HL-60 (cell line): ENCODE data around the gene NFE2L2.
"Not testable (repeated sequence)": the region's sequence is repeated elsewhere in the genome, so short reads cannot be mapped to it uniquely, and the experiment has no call there.

Experiments used
- DNase-seq, 2 experiments: peaks; one replicate each; pipeline ENCODE4 v3.0.0-alpha.2; 2010 to 2020; ENCODE audit warnings: low read depth in 1 of 2, low spot score in 1 of 2
- H3K27ac ChIP-seq: fragments of 250-450 bp; sonication (Bioruptor Pico); replicated peaks from 2 replicates; pipeline ENCODE4 v1.5.1; 2020; ENCODE audit warnings: mild to moderate bottlenecking, moderate library complexity
- H3K27me3 ChIP-seq: fragments of 250-450 bp; sonication (Bioruptor Pico); 2 replicates; pipeline ENCODE4 v1.5.1; 2021; ENCODE audit warnings: mild to moderate bottlenecking, moderate library complexity; ENCODE audit not compliant: insufficient read depth, poor library complexity, severe bottlenecking
- H3K4me3 ChIP-seq: replicated peaks from 2 replicates; pipeline ENCODE4 v1.5.1; 2011; ENCODE audit warnings: mild to moderate bottlenecking, control low read depth, low read length; ENCODE audit not compliant: insufficient read depth
- GABPA ChIP-seq: IDR thresholded peaks from 2 replicates; pipeline ENCODE4 v1.6.1; 2012; ENCODE audit warnings: low read depth
- POLR2AphosphoS5 ChIP-seq: IDR thresholded peaks from 2 replicates; pipeline ENCODE4 v1.6.1; 2012; ENCODE audit warnings: low read depth
- SPI1 ChIP-seq: IDR thresholded peaks from 2 replicates; pipeline ENCODE4 v1.6.1; 2012; ENCODE audit warnings: low read depth, mild to moderate bottlenecking, borderline replicate concordance
- TF ChIP-seq, protein P1 (sequence below): IDR thresholded peaks from 2 replicates; pipeline ENCODE4 v1.6.1; 2012; ENCODE audit warnings: low read depth; ENCODE audit not compliant: insufficient replicate concordance
- TF ChIP-seq, protein P2 (sequence below): IDR thresholded peaks from one replicate; pipeline ENCODE4 v1.5.1; 2011; ENCODE audit warnings: low read length, control low read depth, inconsistent platforms; ENCODE audit not compliant: insufficient read depth

Gene NFE2L2

GRCh38 chr2:177221534-177221933 is 43.0 kb downstream of the NFE2L2 start:
- Histone ChIP-seq H3K4me3 (no peak overlapping the region), H3K27me3 (no peaks in the 10 kb centered on the region), H3K27ac (peak overlapping the region; percentile 8; the same call in 1 of the 2 replicates)
- TF ChIP-seq, protein P1, sequence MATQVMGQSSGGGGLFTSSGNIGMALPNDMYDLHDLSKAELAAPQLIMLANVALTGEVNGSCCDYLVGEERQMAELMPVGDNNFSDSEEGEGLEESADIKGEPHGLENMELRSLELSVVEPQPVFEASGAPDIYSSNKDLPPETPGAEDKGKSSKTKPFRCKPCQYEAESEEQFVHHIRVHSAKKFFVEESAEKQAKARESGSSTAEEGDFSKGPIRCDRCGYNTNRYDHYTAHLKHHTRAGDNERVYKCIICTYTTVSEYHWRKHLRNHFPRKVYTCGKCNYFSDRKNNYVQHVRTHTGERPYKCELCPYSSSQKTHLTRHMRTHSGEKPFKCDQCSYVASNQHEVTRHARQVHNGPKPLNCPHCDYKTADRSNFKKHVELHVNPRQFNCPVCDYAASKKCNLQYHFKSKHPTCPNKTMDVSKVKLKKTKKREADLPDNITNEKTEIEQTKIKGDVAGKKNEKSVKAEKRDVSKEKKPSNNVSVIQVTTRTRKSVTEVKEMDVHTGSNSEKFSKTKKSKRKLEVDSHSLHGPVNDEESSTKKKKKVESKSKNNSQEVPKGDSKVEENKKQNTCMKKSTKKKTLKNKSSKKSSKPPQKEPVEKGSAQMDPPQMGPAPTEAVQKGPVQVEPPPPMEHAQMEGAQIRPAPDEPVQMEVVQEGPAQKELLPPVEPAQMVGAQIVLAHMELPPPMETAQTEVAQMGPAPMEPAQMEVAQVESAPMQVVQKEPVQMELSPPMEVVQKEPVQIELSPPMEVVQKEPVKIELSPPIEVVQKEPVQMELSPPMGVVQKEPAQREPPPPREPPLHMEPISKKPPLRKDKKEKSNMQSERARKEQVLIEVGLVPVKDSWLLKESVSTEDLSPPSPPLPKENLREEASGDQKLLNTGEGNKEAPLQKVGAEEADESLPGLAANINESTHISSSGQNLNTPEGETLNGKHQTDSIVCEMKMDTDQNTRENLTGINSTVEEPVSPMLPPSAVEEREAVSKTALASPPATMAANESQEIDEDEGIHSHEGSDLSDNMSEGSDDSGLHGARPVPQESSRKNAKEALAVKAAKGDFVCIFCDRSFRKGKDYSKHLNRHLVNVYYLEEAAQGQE, result no peak
- TF ChIP-seq, protein P2, sequence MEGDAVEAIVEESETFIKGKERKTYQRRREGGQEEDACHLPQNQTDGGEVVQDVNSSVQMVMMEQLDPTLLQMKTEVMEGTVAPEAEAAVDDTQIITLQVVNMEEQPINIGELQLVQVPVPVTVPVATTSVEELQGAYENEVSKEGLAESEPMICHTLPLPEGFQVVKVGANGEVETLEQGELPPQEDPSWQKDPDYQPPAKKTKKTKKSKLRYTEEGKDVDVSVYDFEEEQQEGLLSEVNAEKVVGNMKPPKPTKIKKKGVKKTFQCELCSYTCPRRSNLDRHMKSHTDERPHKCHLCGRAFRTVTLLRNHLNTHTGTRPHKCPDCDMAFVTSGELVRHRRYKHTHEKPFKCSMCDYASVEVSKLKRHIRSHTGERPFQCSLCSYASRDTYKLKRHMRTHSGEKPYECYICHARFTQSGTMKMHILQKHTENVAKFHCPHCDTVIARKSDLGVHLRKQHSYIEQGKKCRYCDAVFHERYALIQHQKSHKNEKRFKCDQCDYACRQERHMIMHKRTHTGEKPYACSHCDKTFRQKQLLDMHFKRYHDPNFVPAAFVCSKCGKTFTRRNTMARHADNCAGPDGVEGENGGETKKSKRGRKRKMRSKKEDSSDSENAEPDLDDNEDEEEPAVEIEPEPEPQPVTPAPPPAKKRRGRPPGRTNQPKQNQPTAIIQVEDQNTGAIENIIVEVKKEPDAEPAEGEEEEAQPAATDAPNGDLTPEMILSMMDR, result no peak
- TF ChIP-seq SPI1, result no peak
- TF ChIP-seq POLR2AphosphoS5, result no peak
- no peak for TF ChIP-seq GABPA
- DNase-seq, result no peak

DNA sequence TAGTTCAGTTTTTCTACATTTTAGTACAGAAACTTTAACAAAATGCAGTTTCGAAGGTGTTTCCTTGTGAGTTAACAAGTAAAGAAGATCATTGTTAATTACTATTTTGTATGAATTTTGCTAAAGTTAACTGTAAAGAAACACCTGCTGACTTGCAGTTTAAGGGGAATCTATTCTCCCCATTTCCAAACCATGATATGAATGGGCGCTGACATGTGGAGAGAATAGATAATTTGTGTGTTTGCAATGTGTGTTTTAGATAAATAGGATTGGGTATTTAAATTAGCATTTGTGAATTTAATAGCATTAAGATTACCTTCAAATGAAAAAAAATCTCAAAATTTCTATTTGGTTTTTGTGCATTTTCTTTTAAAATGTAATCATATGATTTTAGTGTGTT is 44.7 kb downstream of the NFE2L2 start:
- H3K27me3 ChIP-seq, H3K4me3 ChIP-seq, H3K27ac ChIP-seq, DNase-seq: not testable (repeated sequence)

DNA sequence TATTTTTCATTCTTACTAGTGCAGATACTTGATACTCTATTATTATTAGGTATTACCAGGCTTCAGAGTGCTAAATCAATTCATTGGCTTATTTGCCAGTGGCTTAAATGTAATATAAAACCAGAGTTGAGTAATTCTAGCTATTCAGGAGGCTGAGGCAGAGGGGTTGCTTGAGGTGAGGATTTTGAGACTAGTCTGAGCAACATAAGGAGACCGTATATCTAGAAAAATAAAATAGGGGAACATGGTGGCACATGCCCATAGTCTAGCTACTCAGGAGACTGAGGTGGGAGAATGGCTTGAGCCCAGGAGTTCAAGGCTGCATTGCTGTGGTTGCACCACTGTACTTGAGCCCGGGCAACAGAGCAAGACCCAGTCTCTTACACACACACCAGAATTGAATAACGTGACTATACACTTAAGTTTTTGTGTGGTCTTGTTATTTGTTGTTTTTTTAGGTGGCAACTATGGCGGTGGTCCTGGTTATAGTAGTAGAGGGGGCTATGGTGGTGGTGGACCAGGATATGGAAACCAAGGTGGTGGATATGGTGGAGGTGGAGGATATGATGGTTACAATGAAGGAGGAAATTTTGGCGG is 47.2 kb downstream of the NFE2L2 start:
- H3K27me3 ChIP-seq, result no peaks in the 10 kb centered on the region
- H3K4me3 ChIP-seq, result no peak overlapping the region
- TF ChIP-seq, protein P1, result no peak
- no peak for TF ChIP-seq GABPA
- TF ChIP-seq POLR2AphosphoS5, result no peak
- TF ChIP-seq SPI1, result no peak
- TF ChIP-seq, protein P2, result no peak
- no peak overlapping the region for H3K27ac ChIP-seq
- DNase-seq, result no peak

- TF ChIP-seq GABPA (peak; percentile 34; the same call in 1 of the 2 replicates), POLR2AphosphoS5 (peak; percentile 82)
- TF ChIP-seq, protein P1, result peak; percentile 31
- TF ChIP-seq, protein P2, result no peak
- H3K27me3 ChIP-seq, result no peaks in the 10 kb centered on the region
- H3K4me3 ChIP-seq, result peak overlapping the region; percentile 72
- H3K27ac ChIP-seq, result peak overlapping the region; percentile 98
- peak; percentile 68 to 92 for DNase-seq
Observed at GRCh38 chr2:177212891-177213856, 51.4 kb downstream of the NFE2L2 start.
